K562 (cell line): ENCODE data around the gene FBLN2. TPM values are rescaled to one million over a fixed set of nuclear protein-coding genes. Genes with fewer than 3 reads are reported as not detected.

Experiments used
- BCOR ChIP-seq: fragments of 450-650 bp; IDR thresholded peaks from 2 replicates; pipeline ENCODE4 v1.6.1; 2016
- BHLHE40 ChIP-seq: IDR thresholded peaks from 2 replicates; pipeline ENCODE4 v1.6.1; 2011; ENCODE audit warnings: low read length, improper control_type of control experiment
- CBX1 ChIP-seq: sonication (generic); IDR thresholded peaks from 2 replicates; pipeline ENCODE4 v1.6.1; 2016; ENCODE audit warnings: antibody characterized with exemption, low read depth, mild to moderate bottlenecking
- CBX3 ChIP-seq, 2 experiments: IDR thresholded peaks; 1 replicate in 1 of 2; 2 replicates in 1 of 2; pipeline ENCODE4 v1.6.1; 2012; ENCODE audit warnings: inconsistent platforms in 2 of 2, low read length in 2 of 2, borderline replicate concordance in 1 of 2, control low read depth in 1 of 2
- DNMT1 ChIP-seq: fragments of 450-650 bp; IDR thresholded peaks from 2 replicates; pipeline ENCODE4 v1.6.1; 2016; ENCODE audit warnings: antibody characterized with exemption, mild to moderate bottlenecking
- ETV1 ChIP-seq: fragments of 450-650 bp; conservative IDR thresholded peaks from 2 replicates; pipeline ENCODE4 v1.6.1; 2016; ENCODE audit warnings: missing genetic modification characterization, control low read depth, low read depth, missing compliant biosample characterization
- EWSR1 ChIP-seq: fragments of 450-650 bp; IDR thresholded peaks from 2 replicates; pipeline ENCODE4 v1.6.1; 2018; ENCODE audit warnings: borderline replicate concordance, mild to moderate bottlenecking, low read depth, moderate library complexity; ENCODE audit not compliant: partially characterized antibody
- KLF10 ChIP-seq: fragments of 250-450 bp; sonication (Bioruptor Pico); IDR thresholded peaks from 2 replicates; pipeline ENCODE4 v1.6.1; 2021; ENCODE audit warnings: matching md5 sums
- KLF16 ChIP-seq: IDR thresholded peaks from 2 replicates; pipeline ENCODE4 v1.6.1; 2016; ENCODE audit warnings: antibody characterized with exemption
- NR4A1 ChIP-seq, 2 experiments: fragments of 250-450 bp in 1 of 2; fragments of 450-650 bp in 1 of 2; sonication (Bioruptor Pico) in 1 of 2; IDR thresholded peaks; 2 replicates each; pipeline versions ENCODE4 v1.4.0 to v1.6.1; 2016 to 2020; ENCODE audit warnings: mild to moderate bottlenecking in 2 of 2, missing compliant biosample characterization in 1 of 2, missing genetic modification characterization in 1 of 2, moderate library complexity in 1 of 2
- PHTF2 ChIP-seq: fragments of 250-450 bp; sonication (Bioruptor Pico); IDR thresholded peaks from 2 replicates; pipeline ENCODE4 v1.5.0; 2021; ENCODE audit warnings: mild to moderate bottlenecking
- RNF2 ChIP-seq: sonication (generic); IDR thresholded peaks from 2 replicates; pipeline ENCODE4 v1.6.1; 2016
- SNIP1 ChIP-seq: fragments of 450-650 bp; IDR thresholded peaks from 2 replicates; pipeline ENCODE4 v1.7.1; 2017; ENCODE audit warnings: low read depth, mild to moderate bottlenecking
- SOX6 ChIP-seq: fragments of 450-650 bp; IDR thresholded peaks from 2 replicates; pipeline ENCODE4 v1.6.1; 2014; ENCODE audit warnings: mild to moderate bottlenecking
- U2AF1 ChIP-seq: fragments of 200-400 bp; formaldehyde crosslinking; optimal IDR thresholded peaks from 2 replicates; pipeline ENCODE3; 2017; ENCODE audit warnings: mild to moderate bottlenecking, low read depth, low read length, moderate library complexity
- ZNF165 ChIP-seq: fragments of 250-450 bp; sonication (Bioruptor Pico); IDR thresholded peaks from 2 replicates; pipeline ENCODE4 v1.4.0; 2020; ENCODE audit warnings: borderline replicate concordance
- ZNF408 ChIP-seq: fragments of 250-450 bp; sonication (Bioruptor Pico); IDR thresholded peaks from 2 replicates; pipeline ENCODE4 v1.4.0; 2020; ENCODE audit warnings: low read depth, mild to moderate bottlenecking, moderate library complexity
- polyA plus RNA-seq, 8 experiments: library from polyadenylated mRNA; depleted of rRNA in 4 of 8; stranded (reverse) in 5 of 8; unstranded in 3 of 8; fragments of >200 nt; fragmentation: Nextera tagmentation in 2 of 8; fragmentation: Illumina TruSeq in 1 of 8; extraction: Ambion mirVana in 2 of 8; extraction: Trizol in 1 of 8; gene quantifications; 2 replicates each; pipeline versions ENCODE4 v1.2.1 to v1.2.3, GENCODE V29; 2011 to 2014; ENCODE audit warnings: inconsistent platforms in 1 of 8, missing spikeins in 1 of 8
- total RNA-seq, 7 experiments: library from RNA; depleted of rRNA in 6 of 7; stranded (reverse); fragments of >200 nt in 6 of 7; fragmentation: Illumina TruSeq in 2 of 7; extraction: Trizol in 2 of 7; gene quantifications; 2 replicates each; pipeline versions ENCODE4 v1.2.1 to v1.2.3, GENCODE V29; 2011 to 2021; ENCODE audit warnings: low replicate concordance in 1 of 7
- TF ChIP-seq, protein P1 (sequence below): fragments of 250-450 bp; sonication (Bioruptor Pico); IDR thresholded peaks from 2 replicates; pipeline ENCODE4 v1.8.0; 2021; ENCODE audit warnings: moderate library complexity, mild to moderate bottlenecking, inconsistent platforms
- TF ChIP-seq, protein P2 (sequence below): fragments of 450-650 bp; IDR thresholded peaks from 2 replicates; pipeline ENCODE4 v1.6.1; 2016; ENCODE audit warnings: low read depth

Gene FBLN2
- total and polyA plus RNA-seq, 9 of the 15 experiments (the other 6 are each of a cell fraction or from before 2014, with no cell fraction given), result 0.03 to 0.10 (median 0.04) TPM; not detected in 6

GRCh38 chr3:13507570-13508339, 41.2 kb upstream of the FBLN2 start (continued):
- TF ChIP-seq NR4A1 (CRISPR knock-in tag; IDR thresholded peaks at IDR 0.05), result no peak
- TF ChIP-seq NR4A1 (tag; IDR thresholded peaks at IDR 0.05), result no peak
- no peak for TF ChIP-seq SNIP1
- TF ChIP-seq CBX1, result no peak
- no peak for TF ChIP-seq EWSR1
- TF ChIP-seq RNF2, result no peak
- no peak for TF ChIP-seq KLF10 (CRISPR knock-in tag)
- TF ChIP-seq ZNF408 (CRISPR knock-in tag), result no peak
- TF ChIP-seq, protein P1, sequence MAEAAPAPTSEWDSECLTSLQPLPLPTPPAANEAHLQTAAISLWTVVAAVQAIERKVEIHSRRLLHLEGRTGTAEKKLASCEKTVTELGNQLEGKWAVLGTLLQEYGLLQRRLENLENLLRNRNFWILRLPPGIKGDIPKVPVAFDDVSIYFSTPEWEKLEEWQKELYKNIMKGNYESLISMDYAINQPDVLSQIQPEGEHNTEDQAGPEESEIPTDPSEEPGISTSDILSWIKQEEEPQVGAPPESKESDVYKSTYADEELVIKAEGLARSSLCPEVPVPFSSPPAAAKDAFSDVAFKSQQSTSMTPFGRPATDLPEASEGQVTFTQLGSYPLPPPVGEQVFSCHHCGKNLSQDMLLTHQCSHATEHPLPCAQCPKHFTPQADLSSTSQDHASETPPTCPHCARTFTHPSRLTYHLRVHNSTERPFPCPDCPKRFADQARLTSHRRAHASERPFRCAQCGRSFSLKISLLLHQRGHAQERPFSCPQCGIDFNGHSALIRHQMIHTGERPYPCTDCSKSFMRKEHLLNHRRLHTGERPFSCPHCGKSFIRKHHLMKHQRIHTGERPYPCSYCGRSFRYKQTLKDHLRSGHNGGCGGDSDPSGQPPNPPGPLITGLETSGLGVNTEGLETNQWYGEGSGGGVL (CRISPR knock-in tag), result no peak
- 0 out of 3 replicates have a peak, but pooled peaks of 1 of the 2 experiments have one; percentile 22 for TF ChIP-seq CBX3 (IDR thresholded peaks at IDR 0.05; ENCODE audit: borderline replicate concordance in 1 of 2, low read length in 2 of 2)
- no peak for TF ChIP-seq U2AF1
- TF ChIP-seq KLF16, result no peak
- TF ChIP-seq BHLHE40, result peak; percentile 67
- TF ChIP-seq, protein P2, sequence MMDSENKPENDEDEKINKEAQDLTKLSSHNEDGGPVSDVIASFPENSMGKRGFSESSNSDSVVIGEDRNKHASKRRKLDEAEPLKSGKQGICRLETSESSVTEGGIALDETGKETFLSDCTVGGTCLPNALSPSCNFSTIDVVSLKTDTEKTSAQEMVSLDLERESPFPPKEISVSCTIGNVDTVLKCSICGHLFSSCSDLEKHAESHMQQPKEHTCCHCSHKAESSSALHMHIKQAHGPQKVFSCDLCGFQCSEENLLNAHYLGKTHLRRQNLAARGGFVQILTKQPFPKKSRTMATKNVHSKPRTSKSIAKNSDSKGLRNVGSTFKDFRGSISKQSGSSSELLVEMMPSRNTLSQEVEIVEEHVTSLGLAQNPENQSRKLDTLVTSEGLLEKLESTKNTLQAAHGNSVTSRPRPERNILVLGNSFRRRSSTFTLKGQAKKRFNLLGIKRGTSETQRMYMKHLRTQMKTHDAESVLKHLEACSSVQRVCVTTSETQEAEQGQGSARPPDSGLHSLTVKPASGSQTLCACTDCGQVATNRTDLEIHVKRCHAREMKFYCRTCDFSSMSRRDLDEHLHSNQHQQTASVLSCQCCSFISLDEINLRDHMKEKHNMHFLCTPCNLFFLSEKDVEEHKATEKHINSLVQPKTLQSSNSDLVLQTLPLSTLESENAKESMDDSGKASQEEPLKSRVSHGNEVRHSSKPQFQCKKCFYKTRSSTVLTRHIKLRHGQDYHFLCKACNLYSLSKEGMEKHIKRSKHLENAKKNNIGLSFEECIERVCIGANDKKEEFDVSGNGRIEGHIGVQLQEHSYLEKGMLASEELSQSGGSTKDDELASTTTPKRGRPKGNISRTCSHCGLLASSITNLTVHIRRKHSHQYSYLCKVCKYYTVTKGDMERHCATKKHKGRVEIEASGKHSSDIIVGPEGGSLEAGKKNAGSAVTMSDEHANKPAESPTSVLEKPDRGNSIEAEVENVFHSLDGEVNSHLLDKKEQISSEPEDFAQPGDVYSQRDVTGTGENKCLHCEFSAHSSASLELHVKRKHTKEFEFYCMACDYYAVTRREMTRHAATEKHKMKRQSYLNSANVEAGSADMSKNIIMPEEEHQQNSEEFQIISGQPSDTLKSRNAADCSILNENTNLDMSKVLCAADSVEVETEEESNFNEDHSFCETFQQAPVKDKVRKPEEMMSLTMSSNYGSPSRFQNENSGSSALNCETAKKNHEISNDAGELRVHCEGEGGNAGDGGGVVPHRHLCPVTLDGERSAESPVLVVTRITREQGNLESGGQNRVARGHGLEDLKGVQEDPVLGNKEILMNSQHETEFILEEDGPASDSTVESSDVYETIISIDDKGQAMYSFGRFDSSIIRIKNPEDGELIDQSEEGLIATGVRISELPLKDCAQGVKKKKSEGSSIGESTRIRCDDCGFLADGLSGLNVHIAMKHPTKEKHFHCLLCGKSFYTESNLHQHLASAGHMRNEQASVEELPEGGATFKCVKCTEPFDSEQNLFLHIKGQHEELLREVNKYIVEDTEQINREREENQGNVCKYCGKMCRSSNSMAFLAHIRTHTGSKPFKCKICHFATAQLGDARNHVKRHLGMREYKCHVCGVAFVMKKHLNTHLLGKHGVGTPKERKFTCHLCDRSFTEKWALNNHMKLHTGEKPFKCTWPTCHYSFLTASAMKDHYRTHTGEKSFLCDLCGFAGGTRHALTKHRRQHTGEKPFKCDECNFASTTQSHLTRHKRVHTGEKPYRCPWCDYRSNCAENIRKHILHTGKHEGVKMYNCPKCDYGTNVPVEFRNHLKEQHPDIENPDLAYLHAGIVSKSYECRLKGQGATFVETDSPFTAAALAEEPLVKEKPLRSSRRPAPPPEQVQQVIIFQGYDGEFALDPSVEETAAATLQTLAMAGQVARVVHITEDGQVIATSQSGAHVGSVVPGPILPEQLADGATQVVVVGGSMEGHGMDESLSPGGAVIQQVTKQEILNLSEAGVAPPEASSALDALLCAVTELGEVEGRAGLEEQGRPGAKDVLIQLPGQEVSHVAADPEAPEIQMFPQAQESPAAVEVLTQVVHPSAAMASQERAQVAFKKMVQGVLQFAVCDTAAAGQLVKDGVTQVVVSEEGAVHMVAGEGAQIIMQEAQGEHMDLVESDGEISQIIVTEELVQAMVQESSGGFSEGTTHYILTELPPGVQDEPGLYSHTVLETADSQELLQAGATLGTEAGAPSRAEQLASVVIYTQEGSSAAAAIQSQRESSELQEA, result no peak
- no peak for TF ChIP-seq SOX6
- no peak for TF ChIP-seq DNMT1
- no peak for TF ChIP-seq PHTF2 (CRISPR knock-in tag)
- TF ChIP-seq ZNF165, result no peak
- peak; percentile 78 for TF ChIP-seq BCOR
- TF ChIP-seq ETV1 (tag), result no peak
